Measurements from ENCODE around the gene ATP11A.

DNA sequence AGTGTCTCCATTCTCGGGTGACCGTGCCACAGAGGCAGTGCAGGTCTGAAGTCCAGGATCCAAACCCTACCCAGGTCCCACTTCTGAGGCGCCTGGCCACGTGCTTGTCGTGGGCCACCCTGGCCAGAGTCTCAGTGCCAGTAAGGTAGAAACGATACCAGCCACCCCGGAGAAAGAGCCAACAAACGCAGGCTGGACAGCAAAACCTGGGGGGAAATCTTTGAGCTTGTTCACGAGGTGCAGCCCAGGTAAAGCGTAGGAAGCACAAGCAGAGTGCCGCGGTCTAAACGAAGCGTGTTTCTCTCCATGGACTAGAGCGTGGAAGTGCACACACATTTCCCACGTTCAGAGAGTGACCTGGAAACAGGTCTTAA is 95.6 kb downstream of the ATP11A start:
- TF ChIP-seq EZH2 (IDR thresholded peaks at IDR 0.05) (no peak), POLR2AphosphoS5 (IDR thresholded peaks at IDR 0.05; ENCODE audit: borderline replicate concordance, low read depth, low read length) (no peak)
